ENCODE results near the gene MEN1. TPM values are rescaled to one million over a fixed set of nuclear protein-coding genes. Genes with fewer than 3 reads are reported as not detected.

Gene MEN1
- total and polyA plus RNA-seq, 9 of the 15 experiments (the other 6 are each of a cell fraction or from before 2014, with no cell fraction given), result 3.4 to 57.2 (median 19.3) TPM

- intact Hi-C loops (cut with micrococcal nuclease), result no loop called here
- Histone ChIP-seq H3K36me3 (ENCODE audit: control insufficient read depth, insufficient read depth, low read length) (peaks cover 59% of the 10 kb centered on the region), H3K27ac (ENCODE audit: extremely low read depth, low read depth, low read length) (peak overlapping the region; percentile 62; the same call in 2 of the 3 replicates), H3K4me3 (no peak overlapping the region), H3K9ac (ENCODE audit: insufficient read depth in 1 of 2, low read depth in 2 of 2, low read length in 2 of 2) (peak overlapping the region in 1 of 2 experiments; percentile 66; a peak in 1 of 4 replicates), H4K20me1 (replicated peaks; ENCODE audit: control insufficient read depth, insufficient read depth, low read length) (peaks cover 35% of the 10 kb centered on the region), H2AFZ (ENCODE audit: low read depth, low read length) (no peak overlapping the region), H3K27me3 (ENCODE audit: control insufficient read depth in 2 of 2, insufficient read depth in 2 of 2, low read length in 2 of 2) (no peaks in the 10 kb centered on the region), H3K4me2 (ENCODE audit: insufficient read depth, low read length) (no peak overlapping the region), H3K4me1 (replicated peaks in 1 of 2; ENCODE audit: control insufficient read depth in 2 of 2, insufficient read depth in 2 of 2, low read length in 2 of 2) (peaks cover 16 to 69% of the 10 kb centered on the region in 2 experiments), H3K9me3 (replicated peaks; ENCODE audit: control insufficient read depth, insufficient read depth, low read depth, low read length) (no peaks in the 10 kb centered on the region), H3K9me1 (ENCODE audit: control insufficient read depth, insufficient read depth, low read length) (peaks cover 10% of the 10 kb centered on the region), H3K79me2 (ENCODE audit: control insufficient read depth, insufficient read depth, low read length) (peaks cover 11% of the 10 kb centered on the region)
- CTCF ChIA-PET (ENCODE audit: low intra/inter-chr PET ratio), result no interaction called here
- 61% methylated on average over 12 of the region's 13 CpGs for WGBS (ENCODE audit: insufficient coverage, low coverage, missing lambda C conversion rate)
- DNase-seq (ENCODE audit: extremely low read depth in 1 of 4, low spot score in 3 of 4), result peak in 1 of 4 experiments; percentile 9
- FAIRE-seq, result no peak
- BruUV-seq (replicated peaks), result no TSS peak
- in situ Hi-C loops (cut with MboI), result no loop called here
- POLR2A ChIA-PET, result interaction anchor here (0.7 to 7.9 kb wide), 7 partner anchors 10 to 347 kb away, joined by 3 to 168 read pairs (median 5); partner anchors contain the start of genes RASGRP2 and SF1
- peak; percentile 16 for ATAC-seq
- TF ChIP-seq ZNF184 (CRISPR knock-in tag; IDR thresholded peaks at IDR 0.05), result no peak
- TF ChIP-seq POLR2A (conservative IDR thresholded peaks at IDR 0.05), result peak; percentile 59; the same call in 1 of the 2 replicates
- TF ChIP-seq ZNF518B (CRISPR knock-in tag; IDR thresholded peaks at IDR 0.05), result no peak
- TF ChIP-seq ZBTB8A (IDR thresholded peaks at IDR 0.05; ENCODE audit: partially characterized antibody), result no peak
- no peak for TF ChIP-seq TAF15 (IDR thresholded peaks at IDR 0.05; ENCODE audit: low read depth, low read length)
- TF ChIP-seq ZEB2 (IDR thresholded peaks at IDR 0.05), result no peak
- TF ChIP-seq PTRF (tag; IDR thresholded peaks at IDR 0.05), result no peak
- peak; percentile 60; the same call in 1 of the 2 replicates for TF ChIP-seq POLR2AphosphoS2 (IDR thresholded peaks at IDR 0.05; ENCODE audit: low read length)
- TF ChIP-seq ZNF695 (CRISPR knock-in tag; IDR thresholded peaks at IDR 0.05), result no peak
- no peak for TF ChIP-seq ZNF707 (CRISPR knock-in tag; conservative IDR thresholded peaks at IDR 0.05)
- no peak for TF ChIP-seq GABPA (tag; conservative IDR thresholded peaks at IDR 0.05; ENCODE audit: low read depth)
- no peak for TF ChIP-seq ZBTB2 (IDR thresholded peaks at IDR 0.05)
- TF ChIP-seq GTF2E2 (tag; IDR thresholded peaks at IDR 0.05), result no peak
- no peak for TF ChIP-seq ZNF512 (tag; IDR thresholded peaks at IDR 0.05)
- peak; percentile 57; the same call in 1 of the 2 replicates for TF ChIP-seq ESRRA (IDR thresholded peaks at IDR 0.05; ENCODE audit: borderline replicate concordance, low read depth)
Measured at GRCh38 chr11:64762674-64763525, 47.5 kb downstream of the MEN1 start.
